HG03342 (cell line): Measurements from ENCODE around the gene KCNQ2.
A peak's percentile ranks its signal among the peaks of the same experiment; 100 is the strongest.
"Not testable (repeated sequence)": the region's sequence is repeated elsewhere in the genome, so short reads cannot be mapped to it uniquely, and the experiment has no call there.

Experiments used
- ATAC-seq: cut with Tn5 transposase; IDR thresholded peaks from one replicate; pipeline ENCODE4 v1.9.1; 2021; ENCODE audit warnings: mild to moderate bottlenecking, moderate library complexity; ENCODE audit not compliant: unreplicated experiment

KCNQ2 gene

GRCh38 chr20:63471981-63472831, at the start of gene KCNQ2:
TSS of gene KCNQ2 (minus strand) at chr20:63472655. CDS start at chr20:63472463, 192 bp downstream.
- no peak for ATAC-seq

- ATAC-seq = no peak
These were observed 49.1 kb upstream of the KCNQ2 start for GRCh38 chr20:63521602-63522001.

DNA sequence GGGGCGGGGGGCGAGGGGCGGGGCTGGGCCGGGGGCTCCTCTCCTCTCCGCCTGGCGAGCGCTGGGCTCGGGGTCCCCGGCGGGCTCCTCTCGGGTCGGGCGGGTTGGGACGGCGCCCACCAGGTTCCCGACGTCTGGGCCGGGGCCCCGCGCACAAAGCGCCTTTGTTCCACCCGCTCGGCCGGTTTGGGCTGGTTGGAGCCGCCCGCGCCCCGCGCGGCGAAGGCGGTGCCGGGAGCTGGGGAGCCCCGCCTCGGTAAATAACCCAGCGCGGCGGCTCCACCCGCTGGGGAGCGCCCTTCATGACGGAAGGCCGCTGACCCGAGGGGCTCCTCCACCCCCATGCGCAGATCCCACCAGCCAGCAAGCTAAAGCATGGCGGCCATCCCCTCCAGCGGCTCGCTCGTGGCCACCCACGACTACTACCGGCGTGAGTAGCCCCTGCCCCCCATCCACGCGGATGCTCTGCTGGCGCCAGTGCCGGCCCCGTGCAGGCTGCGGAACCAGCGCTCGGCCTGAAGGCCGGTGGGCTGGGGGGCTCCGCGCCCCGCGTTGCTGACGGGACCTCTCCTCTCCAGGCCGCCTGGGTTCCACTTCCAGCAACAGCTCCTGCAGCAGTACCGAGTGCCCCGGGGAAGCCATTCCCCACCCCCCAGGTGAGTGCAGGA, 48.6 kb upstream of the KCNQ2 start:
- peak; percentile 40 for ATAC-seq

DNA sequence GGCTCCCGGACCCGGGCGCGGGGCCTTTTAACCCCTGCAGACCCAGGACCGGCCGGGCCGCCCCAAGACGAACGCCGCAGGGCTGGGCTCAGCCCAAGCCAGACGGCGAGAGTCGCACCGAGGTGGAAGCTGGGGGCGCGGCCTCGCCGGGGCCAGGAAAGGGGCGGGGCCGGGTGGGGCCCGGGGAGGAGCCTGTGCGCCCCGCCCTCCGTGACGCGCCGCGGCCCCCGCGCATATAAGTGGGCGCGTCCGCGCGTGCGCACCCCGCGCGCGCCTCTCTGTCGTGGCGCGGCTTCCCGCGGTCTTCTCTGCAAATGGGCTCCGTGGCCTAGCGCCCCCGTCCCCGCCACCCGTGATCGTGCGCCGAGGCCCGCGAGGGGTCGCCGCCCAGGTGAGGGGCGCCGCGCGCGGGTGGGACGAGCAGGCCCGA, 48.1 kb upstream of the KCNQ2 start, which contains the start of gene PPDPF:
TSS of gene PPDPF (plus strand) at position 262 of the 430 bp plus-strand sequence. CDS start 544 bp downstream, outside the sequence.
- ATAC-seq = peak; percentile 57

DNA sequence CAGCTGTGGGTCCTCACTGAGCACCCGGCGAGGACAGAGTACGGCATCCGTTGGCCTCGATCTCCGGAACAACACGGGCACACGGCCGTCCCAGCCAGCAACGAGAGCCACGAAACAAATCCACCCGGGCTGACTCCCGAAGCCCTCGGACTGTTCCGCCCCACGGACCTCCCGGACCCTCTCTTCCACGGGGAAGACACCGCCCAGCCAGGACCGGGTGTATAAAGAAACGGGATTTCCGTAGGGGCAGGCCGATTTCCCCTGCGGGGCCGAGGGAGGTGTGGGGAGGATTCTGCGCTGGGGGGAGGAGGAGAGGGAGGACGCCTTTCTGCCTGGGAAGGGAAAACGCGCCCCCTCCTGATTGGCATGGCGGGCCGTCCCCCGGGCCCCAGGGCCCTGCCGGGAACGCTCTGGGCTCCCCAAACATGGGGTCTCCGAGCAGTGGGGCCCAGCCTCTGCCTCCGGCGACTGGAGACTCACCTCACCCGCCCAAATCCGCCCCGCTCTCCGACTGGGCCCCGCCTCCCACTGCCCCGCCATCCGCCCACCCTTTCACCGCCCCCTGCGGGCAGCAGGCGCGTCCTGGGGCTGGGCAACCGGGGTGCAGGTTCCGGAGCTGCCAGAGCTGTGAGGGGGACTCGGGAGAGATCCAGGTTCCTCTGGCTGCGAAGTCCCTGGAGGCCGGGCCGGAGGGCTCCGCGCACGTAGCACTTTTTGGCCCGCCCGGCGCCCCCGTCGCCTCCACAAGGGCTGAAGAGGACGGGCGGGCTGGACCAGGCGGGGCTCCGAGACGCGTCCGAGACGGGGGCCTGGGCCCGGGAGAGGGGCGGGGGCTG, 47.4 kb upstream of the KCNQ2 start:
- peak; percentile 35 for ATAC-seq

- ATAC-seq = no peak
These were observed 46.7 kb upstream of the KCNQ2 start for GRCh38 chr20:63518946-63519667.

DNA sequence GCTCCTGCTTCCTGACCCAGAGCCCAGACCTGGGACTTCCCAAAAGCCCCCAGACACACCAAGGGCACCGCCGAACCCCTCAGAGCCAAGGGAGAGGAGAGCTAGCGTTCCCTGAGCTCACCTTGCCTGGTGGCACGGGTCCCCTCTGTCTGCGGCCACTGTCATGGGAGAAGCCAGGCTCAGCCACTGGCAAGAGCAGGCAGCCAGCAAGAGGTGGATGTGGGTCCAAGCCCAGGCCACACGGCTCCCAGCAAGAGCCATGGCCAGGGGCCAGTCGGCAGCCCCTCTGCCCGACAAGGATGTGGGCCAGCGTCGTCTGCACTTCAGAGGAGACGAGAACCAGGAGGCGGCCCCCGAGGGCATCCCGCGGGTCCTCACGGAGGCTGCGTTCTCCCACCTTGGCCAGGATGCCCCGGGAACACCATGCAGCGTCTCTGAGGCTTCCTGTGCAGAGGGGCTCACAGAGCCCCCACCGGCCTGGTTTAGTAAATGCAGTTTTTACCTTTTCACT, 46.0 kb upstream of the KCNQ2 start:
- ATAC-seq = no peak

DNA sequence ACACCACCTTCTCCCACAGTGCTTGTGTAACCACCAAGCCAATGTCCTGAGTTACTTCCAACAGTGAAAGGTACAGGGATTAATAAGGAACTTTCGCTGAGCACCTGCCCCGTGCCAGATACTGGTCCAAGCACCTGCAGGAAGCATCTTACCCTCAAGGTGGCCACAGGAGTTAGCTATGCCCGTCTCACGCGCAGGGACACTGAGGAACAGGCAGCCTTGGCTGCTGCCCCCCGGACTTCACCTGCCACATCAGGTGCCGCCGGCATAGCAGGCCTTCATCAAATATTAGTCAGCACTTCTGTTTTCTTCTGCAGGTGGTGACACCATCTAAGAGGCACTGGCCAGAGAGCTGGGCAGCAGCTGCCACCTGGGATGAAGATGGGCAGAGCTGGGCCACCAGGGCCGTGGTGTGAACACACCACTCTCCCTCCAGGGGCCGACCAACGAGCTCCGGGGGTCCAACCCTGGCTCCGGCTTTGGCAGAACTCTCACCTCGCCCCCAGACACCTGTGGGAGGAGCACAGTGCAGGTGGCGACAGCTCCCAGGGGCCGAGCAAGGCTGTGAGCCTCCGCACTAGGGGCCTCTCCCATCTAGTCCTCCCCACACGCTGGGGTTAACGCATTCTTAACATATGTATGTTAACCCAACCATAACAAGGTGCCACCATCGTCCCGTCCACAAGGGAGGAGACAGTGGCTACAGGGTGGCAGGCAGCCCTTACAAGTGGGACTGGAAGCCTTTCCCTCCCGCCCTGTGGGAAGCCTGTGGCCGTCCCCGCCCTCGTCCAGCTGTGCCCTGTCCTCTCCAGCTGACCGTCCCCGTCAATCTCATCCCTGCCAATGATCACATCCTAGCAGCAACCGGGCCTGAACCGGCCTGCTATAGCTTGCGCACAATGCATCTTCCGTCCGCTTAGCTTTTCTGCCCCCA, 45.2 kb upstream of the KCNQ2 start:
- ATAC-seq = no peak

DNA sequence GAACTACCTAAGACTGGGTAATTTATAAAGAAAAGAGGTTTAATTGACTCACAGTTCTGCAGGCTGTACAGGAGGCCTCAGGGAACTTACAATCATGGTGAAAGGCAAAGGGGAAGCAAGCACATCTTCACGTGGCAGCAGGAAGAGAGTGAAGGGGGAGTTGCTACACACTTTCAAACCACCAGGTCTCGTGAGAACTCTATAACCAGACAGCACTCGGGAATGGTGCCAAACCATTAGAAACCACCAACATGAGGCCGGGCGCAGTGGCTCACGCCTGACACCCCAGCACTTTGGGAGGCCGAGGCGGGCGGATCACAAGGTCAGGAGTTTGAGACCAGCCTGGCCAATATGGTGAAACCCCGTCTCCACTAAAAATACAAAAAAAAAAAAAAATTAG, 42.1 kb upstream of the KCNQ2 start:
- ATAC-seq = not testable (repeated sequence)

GRCh38 chr20:63513207-63513606, 40.8 kb upstream of the KCNQ2 start:
- no peak for ATAC-seq

- no peak for ATAC-seq
These were observed 36.7 kb upstream of the KCNQ2 start for GRCh38 chr20:63509088-63509564.

DNA sequence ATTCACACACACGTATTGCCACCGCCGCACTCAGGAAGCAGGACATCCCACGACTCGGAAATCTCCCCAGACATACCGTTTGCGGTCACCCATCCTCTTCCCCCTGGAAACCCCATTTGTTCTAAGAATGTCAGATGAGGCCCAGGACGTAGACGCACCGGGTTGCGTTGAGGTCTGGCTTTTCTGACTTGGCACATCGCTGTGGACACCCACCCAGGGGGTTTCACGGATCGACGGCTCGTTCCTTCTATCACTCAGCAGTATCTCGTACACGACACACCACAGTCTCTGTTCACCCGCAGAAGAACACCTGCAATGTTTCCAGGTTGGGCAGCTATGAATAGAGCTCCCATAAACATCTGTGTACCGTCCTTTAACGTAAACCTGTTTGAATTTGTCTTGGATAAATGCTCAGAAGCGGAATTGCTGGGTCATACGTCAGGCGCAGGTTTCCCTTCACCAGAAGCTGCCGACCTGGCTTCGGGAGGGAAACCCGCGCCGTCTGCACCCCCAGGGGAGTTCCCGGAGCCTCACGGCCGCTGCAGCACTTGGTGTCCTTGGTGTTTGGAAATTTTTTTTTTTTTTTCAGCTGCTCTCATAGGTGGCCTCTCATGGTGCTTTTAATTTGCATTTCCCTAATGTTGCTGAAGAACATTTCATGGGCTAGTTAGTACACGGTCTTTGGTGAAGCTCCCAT, 35.8 kb upstream of the KCNQ2 start:
- no peak for ATAC-seq

DNA sequence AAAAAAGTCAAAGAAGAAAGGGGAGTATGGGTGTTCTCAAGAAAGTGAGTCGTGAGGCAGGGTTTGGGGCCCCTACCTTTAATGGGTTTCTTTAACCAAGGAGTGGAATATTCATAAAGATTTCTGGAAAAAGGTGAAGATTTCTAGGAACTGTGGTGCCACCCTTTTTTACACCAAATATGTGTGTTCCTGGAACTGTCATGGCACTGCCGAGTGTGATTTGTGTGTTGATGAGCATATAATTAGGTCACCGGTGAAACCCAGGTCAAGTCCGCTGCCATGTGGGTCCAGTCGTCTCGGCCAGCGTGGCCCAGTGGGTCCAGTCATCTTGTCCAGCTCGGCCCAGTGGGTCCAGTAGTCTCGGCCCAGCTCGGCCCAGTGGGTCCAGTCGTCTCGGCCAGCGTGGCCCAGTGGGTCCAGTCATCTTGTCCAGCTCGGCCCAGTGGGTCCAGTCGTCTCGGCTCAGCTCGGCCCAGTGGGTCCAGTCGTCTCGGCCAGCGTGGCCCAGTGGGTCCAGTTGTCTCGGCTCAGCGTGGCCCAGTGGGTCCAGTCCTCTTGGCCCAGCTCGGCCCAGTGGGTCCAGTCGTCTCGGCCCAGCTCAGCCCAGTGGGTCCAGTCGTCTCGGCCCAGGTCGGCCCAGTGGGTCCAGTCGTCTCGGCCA, 34.8 kb upstream of the KCNQ2 start:
- no peak for ATAC-seq

- no peak for ATAC-seq
These were observed 33.3 kb upstream of the KCNQ2 start for GRCh38 chr20:63505723-63506122.

DNA sequence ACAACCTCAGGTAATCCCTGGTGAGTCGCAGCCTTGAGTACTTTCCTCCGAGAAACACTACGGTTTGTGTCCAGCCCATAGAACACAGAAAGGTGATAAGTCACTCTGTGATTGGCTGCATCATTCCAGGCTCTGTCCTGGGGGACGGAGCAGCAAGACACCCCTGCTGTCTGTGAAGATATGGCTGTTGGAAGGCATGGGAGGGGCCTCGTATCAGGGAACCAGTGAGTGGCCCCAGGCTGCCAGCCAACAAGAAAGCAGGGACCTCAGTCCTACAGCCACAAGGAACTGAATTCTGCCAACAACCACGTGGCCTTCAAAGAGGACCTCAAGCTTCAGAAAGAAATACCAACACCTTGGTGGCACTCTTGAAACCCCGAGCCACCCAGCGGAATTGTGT, 32.8 kb upstream of the KCNQ2 start:
- no peak for ATAC-seq

DNA sequence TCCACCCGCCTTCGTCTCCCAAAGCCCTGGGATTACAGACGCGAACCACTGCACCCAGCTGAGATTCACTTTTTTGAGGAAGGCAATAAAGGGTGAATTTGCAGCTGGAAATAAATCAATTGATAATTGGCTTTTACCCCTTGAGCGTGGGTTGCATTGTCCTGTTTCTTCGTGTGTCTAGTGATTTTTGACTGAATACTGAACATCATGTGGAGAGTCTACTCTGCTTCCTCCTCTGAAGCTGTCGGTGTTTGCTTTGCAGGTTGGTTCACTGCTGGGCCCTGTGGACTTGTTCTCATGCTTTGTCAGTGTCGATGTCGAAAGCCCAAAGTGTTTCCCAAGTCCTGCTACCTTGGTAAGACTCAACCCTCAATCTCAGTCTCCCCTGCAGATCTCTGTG, 32.2 kb upstream of the KCNQ2 start:
- ATAC-seq = no peak

DNA sequence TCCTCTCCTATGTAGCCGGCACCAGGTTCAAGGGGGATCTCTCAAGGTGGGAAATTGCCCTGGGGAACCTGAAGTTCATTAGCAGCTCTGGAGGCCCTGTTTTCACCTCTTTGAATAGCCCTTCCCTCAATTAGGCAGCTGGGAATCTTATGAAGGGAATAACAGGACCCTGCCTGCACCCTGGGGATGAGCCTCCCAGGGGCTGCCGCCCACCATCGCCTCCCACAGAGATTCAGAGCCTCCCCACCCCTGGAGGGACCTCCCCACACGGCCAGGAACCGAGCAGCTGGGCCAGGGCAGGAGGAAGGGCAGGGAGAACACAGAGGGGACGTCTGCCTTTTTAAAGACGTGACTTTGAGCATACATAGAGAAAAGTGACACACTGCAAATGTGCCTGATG, 31.1 kb upstream of the KCNQ2 start:
- no peak for ATAC-seq

- no peak for ATAC-seq
These were observed 30.3 kb upstream of the KCNQ2 start for GRCh38 chr20:63502671-63503172.
